ENCODE data around the gene TEKT1. TPM values are rescaled to one million over a fixed set of nuclear protein-coding genes. Genes with fewer than 3 reads are reported as not detected.

TEKT1 gene
- total RNA-seq, 1 experiment from 2014 or later, result not detected

GRCh38 chr17:6782244-6782643, 49.3 kb downstream of the TEKT1 start:
- no peak for TF ChIP-seq EZH2phosphoT487 (IDR thresholded peaks at IDR 0.05; ENCODE audit: borderline replicate concordance)
- no peak for TF ChIP-seq JUND (IDR thresholded peaks at IDR 0.05)
- no peak for TF ChIP-seq EGR1 (IDR thresholded peaks at IDR 0.05; ENCODE audit: low read depth)
- TF ChIP-seq REST (IDR thresholded peaks at IDR 0.05; ENCODE audit: low read depth), result no peak
- TF ChIP-seq MAX (IDR thresholded peaks at IDR 0.05), result no peak
- no peak for TF ChIP-seq ELF1 (IDR thresholded peaks at IDR 0.05; ENCODE audit: borderline replicate concordance, low read depth)
- no peak for TF ChIP-seq CBX3 (IDR thresholded peaks at IDR 0.05; ENCODE audit: low read depth)
- TF ChIP-seq POLR2A (IDR thresholded peaks at IDR 0.05; ENCODE audit: borderline replicate concordance, extremely low read depth, insufficient read depth, insufficient read length), result no peak
- no peak for TF ChIP-seq ZNF274 (IDR thresholded peaks at IDR 0.05; ENCODE audit: low read depth, low read length)
- TF ChIP-seq FOSL1 (IDR thresholded peaks at IDR 0.05; ENCODE audit: low read depth), result no peak
- ATAC-seq, result no peak
- H3K4me3 ChIP-seq (replicated peaks in 1 of 2; ENCODE audit: low read depth in 1 of 2, low read length in 2 of 2), result no peak overlapping the region
- H4K20me1 ChIP-seq (ENCODE audit: insufficient read depth), result no peaks in the 10 kb centered on the region
- BruUV-seq (replicated peaks), result no TSS peak
- ChIA-PET RAD21 (ENCODE audit: low non-redundant PET in 1 of 2, low total read pairs in 2 of 2, uncharacterized antibody in 2 of 2, unreplicated experiment in 2 of 2) (no interaction called here), CTCF (no interaction called here), POLR2A (no interaction called here)
- H2AFZ ChIP-seq (ENCODE audit: low read depth, low read length, poor library complexity, severe bottlenecking), result no peak overlapping the region
- peaks cover 46% of the 10 kb centered on the region for H3K27me3 ChIP-seq (ENCODE audit: insufficient read depth, low read length)
- no peaks in the 10 kb centered on the region for H3K9me3 ChIP-seq (ENCODE audit: control insufficient read depth in 1 of 2, insufficient read depth in 1 of 2, low read depth in 1 of 2, low read length in 2 of 2)
- intact Hi-C loops (cut with micrococcal nuclease), result no loop called here
- no peak for DNase-seq (ENCODE audit: low read depth, low spot score)
- H3K4me2 ChIP-seq (ENCODE audit: low read length), result no peak overlapping the region
- H3K9ac ChIP-seq (ENCODE audit: low read length), result no peak overlapping the region
- H3K9me2 ChIP-seq (ENCODE audit: insufficient read depth), result no peaks in the 10 kb centered on the region
- no peak overlapping the region for H3K27ac ChIP-seq (ENCODE audit: low read depth, low read length)
- H3K36me3 ChIP-seq (ENCODE audit: control insufficient read depth in 1 of 2, insufficient read depth in 2 of 2, low read length in 2 of 2), result no peaks in the 10 kb centered on the region
- no peaks in the 10 kb centered on the region for H3K79me2 ChIP-seq (ENCODE audit: insufficient read depth, low read length)
- no peaks in the 10 kb centered on the region for H3K4me1 ChIP-seq (ENCODE audit: control insufficient read depth in 1 of 2, insufficient read depth in 2 of 2, low read length in 2 of 2)
